Spleen (tissue), 11 donors: ENCODE data around the gene HELZ2. TPM values are rescaled to one million over a fixed set of nuclear protein-coding genes. Genes with fewer than 3 reads are reported as not detected.
A peak's percentile ranks its signal among the peaks of the same experiment; 100 is the strongest.

ENCODE experiments used
- DNase-seq: peaks from one replicate; pipeline ENCODE4 v3.0.0-alpha.2; 2020
- H3K27ac ChIP-seq, 8 donors: fragments of 200-600 bp; sonication (generic) in 7 of 8; 1 replicate in 4 of 8; 2 replicates in 4 of 8; pipeline versions ENCODE4 v1.5.0 to v1.8.0; 2016 to 2021; ENCODE audit warnings: inconsistent platforms in 4 of 8, mild to moderate bottlenecking in 4 of 8, moderate library complexity in 1 of 8
- H3K27me3 ChIP-seq, 7 donors: fragments of 200-600 bp; sonication (generic) in 6 of 7; replicated peaks in 1 of 7; 1 replicate in 4 of 7; 2 replicates in 3 of 7; pipeline versions ENCODE4 v1.5.0 to v1.8.0; 2016 to 2021; ENCODE audit warnings: inconsistent platforms in 3 of 7, mild to moderate bottlenecking in 1 of 7
- H3K36me3 ChIP-seq, 6 donors: fragments of 200-600 bp; sonication (generic) in 5 of 6; 1 replicate in 4 of 6; 2 replicates in 2 of 6; pipeline versions ENCODE4 v1.5.0 to v1.8.0; 2016 to 2021; ENCODE audit warnings: inconsistent platforms in 2 of 6
- H3K4me1 ChIP-seq, 6 donors: fragments of 200-600 bp; sonication (generic) in 5 of 6; 1 replicate in 3 of 6; 2 replicates in 3 of 6; pipeline versions ENCODE4 v1.5.0 to v1.8.0; 2016 to 2021; ENCODE audit warnings: inconsistent platforms in 3 of 6
- H3K4me3 ChIP-seq, 8 donors: fragments of 200-600 bp; sonication (generic) in 7 of 8; 1 replicate in 4 of 8; 2 replicates in 4 of 8; pipeline versions ENCODE4 v1.5.0 to v1.8.0; 2016 to 2021; ENCODE audit warnings: inconsistent platforms in 4 of 8, mild to moderate bottlenecking in 4 of 8, moderate library complexity in 2 of 8
- H3K9me3 ChIP-seq, 8 donors: fragments of 200-600 bp; sonication (generic) in 7 of 8; 1 replicate in 4 of 8; 2 replicates in 4 of 8; pipeline versions ENCODE4 v1.5.0 to v1.8.0; 2016 to 2021; ENCODE audit warnings: inconsistent platforms in 4 of 8
- POLR2A ChIP-seq, 3 donors: fragments of 450-650 bp; IDR thresholded peaks; one replicate each; pipeline ENCODE4 v1.5.1; 2017; ENCODE audit warnings: antibody characterized with exemption in 3 of 3, mild to moderate bottlenecking in 1 of 3
- POLR2AphosphoS5 ChIP-seq, 3 donors: sonication (generic); formaldehyde crosslinking; IDR thresholded peaks; one replicate each; pipeline ENCODE4 v1.5.1; 2017; ENCODE audit warnings: antibody characterized with exemption in 3 of 3
- WGBS, 5 donors: extraction: QIAGEN DNeasy Blood & Tissue Kit in 3 of 5; methylation state at CpG; one replicate each; pipeline versions ENCODE4 v1.1.5 to v1.1.7; 2013 to 2018; 5-methylcytosine and 5-hydroxymethylcytosine counted together
- intact Hi-C: fragments of 100-400 bp; cut with DNase I; formaldehyde crosslinking; loops from one replicate; pipeline ENCODE4 v1.15.0; 2023; ENCODE audit warnings: low total_unique reads
- polyA plus RNA-seq, 3 donors: library from polyadenylated mRNA; stranded (reverse); fragments of 200-250 nt; gene quantifications; one replicate each; pipeline ENCODE4 v1.2.1, GENCODE V29; 2013
- total RNA-seq, 7 donors: library from RNA; depleted of rRNA in 3 of 7; stranded (reverse); fragments of >200 nt in 3 of 7; fragmentation: NEBNext Ultra II Directional in 4 of 7; extraction: Animal tissue kit (Norgen Biotek cat#: 25700) in 4 of 7; gene quantifications; one replicate each; pipeline versions ENCODE4 v1.1.0 to v1.2.1, GENCODE V29; 2016 to 2021
- TF ChIP-seq, protein P1 (sequence below), 11 experiments: fragments of 200-600 bp in 7 of 11; fragments of 450-650 bp in 4 of 11; sonication (generic) in 4 of 11; IDR thresholded peaks in 8 of 11; conservative IDR thresholded peaks in 3 of 11; 1 replicate in 7 of 11; 2 replicates in 4 of 11; pipeline versions ENCODE4 v1.4.0 to v1.8.0; 2016 to 2021; ENCODE audit warnings: antibody characterized with exemption in 11 of 11, inconsistent platforms in 4 of 11, mild to moderate bottlenecking in 1 of 11
- donor health status: healthy with polysubstance abuse.
- donor health status: DM: no; HTN: no; CAD: no; lungs with moderate emphysema.
- donor health status: DM: no; HTN: no; CAD: no.
- donor health status: Bipolar disorder and iron deficiency.
- donor health status: healthy.
- donor health status: DM: no; HTN: no; CAD: no.
- donor health status: DM: yes; HTN: yes; CAD: no.

Gene HELZ2
- total and polyA plus RNA-seq, 10 donors: 4.3 to 120 (median 62.6) TPM

GRCh38 chr20:63589261-63590217 lies 15.5 kb upstream of the HELZ2 start:
- Histone ChIP-seq H3K27me3 (no peaks in the 10 kb centered on the region), H3K9me3 (no peaks in the 10 kb centered on the region), H3K4me3 (no peak overlapping the region), H3K36me3 (peaks cover 0 to 80% (median 54%) of the 10 kb centered on the region in 6 donors), H3K27ac (peak overlapping the region in 1 of 8 donors; percentile 74), H3K4me1 (peaks cover 0 to 31% (median 12%) of the 10 kb centered on the region in 6 donors)
- DNase-seq: no peak
- intact Hi-C loops: no loop called here
- 91 to 95% (median 94%) methylated on average over 36 to 38 of the region's 38 CpGs for WGBS, 5 donors
- TF ChIP-seq, protein P1, sequence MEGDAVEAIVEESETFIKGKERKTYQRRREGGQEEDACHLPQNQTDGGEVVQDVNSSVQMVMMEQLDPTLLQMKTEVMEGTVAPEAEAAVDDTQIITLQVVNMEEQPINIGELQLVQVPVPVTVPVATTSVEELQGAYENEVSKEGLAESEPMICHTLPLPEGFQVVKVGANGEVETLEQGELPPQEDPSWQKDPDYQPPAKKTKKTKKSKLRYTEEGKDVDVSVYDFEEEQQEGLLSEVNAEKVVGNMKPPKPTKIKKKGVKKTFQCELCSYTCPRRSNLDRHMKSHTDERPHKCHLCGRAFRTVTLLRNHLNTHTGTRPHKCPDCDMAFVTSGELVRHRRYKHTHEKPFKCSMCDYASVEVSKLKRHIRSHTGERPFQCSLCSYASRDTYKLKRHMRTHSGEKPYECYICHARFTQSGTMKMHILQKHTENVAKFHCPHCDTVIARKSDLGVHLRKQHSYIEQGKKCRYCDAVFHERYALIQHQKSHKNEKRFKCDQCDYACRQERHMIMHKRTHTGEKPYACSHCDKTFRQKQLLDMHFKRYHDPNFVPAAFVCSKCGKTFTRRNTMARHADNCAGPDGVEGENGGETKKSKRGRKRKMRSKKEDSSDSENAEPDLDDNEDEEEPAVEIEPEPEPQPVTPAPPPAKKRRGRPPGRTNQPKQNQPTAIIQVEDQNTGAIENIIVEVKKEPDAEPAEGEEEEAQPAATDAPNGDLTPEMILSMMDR (IDR thresholded peaks at IDR 0.05 in 8 of 11, conservative IDR thresholded peaks at IDR 0.05 in 3 of 11): no peak
- TF ChIP-seq POLR2A (IDR thresholded peaks at IDR 0.05) (no peak), POLR2AphosphoS5 (IDR thresholded peaks at IDR 0.05) (no peak)

- 88 to 92% (median 89%) methylated on average over 8 to 11 of the region's 11 CpGs for WGBS, 5 donors
- DNase-seq: no peak
- TF ChIP-seq POLR2AphosphoS5 (IDR thresholded peaks at IDR 0.05) (no peak), POLR2A (IDR thresholded peaks at IDR 0.05) (no peak)
- TF ChIP-seq, protein P1 (IDR thresholded peaks at IDR 0.05 in 8 of 11, conservative IDR thresholded peaks at IDR 0.05 in 3 of 11): no peak
- Histone ChIP-seq H3K4me3 (no peak overlapping the region), H3K27me3 (no peaks in the 10 kb centered on the region), H3K9me3 (no peaks in the 10 kb centered on the region), H3K36me3 (peaks cover 0 to 71% (median 46%) of the 10 kb centered on the region in 6 donors), H3K27ac (peak overlapping the region in 3 of 8 donors; percentile 41 to 74 (median 59)), H3K4me1 (peaks cover 0 to 31% (median 12%) of the 10 kb centered on the region in 6 donors)
- intact Hi-C loops: no loop called here
Measured at GRCh38 chr20:63588641-63589041, 14.6 kb upstream of the HELZ2 start.

DNA sequence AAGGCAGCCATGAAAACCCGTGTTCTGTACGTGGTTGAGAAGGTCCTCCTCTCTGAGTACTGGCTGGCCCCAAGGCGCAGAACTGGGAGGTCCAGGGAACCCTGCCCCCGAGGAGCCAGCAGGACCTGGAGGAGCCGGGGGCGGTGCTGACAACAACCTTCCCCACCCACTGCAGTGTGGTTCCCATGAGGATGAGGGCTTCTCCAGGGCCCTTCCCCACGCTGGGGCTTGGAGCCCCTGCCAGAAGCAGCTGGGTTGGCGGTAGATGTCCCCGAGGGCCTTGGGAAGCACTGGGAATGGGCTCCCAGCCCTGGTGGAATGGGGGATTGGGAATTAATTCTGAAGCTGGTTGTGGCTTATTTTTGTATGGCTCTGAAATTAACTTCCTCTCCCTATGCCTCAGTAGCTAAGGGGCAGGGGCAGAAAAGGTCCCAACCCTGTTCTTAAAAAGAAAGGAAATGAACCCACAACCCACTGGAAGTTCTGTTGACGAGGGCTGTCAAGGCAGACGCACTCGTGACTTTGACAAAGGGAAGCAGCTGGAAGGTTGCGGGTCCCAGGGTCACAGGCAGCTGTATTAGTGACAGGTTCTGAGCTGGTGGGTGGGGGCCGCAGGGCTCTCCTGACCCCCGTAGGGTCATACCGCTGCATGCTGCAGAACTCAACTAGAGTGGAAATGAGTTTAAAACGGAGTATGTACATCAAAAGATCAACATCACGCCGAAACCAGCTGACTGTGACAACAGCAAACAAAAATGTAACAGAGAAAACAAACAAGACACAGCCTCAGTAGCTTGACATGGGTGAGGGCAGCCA lies 13.9 kb upstream of the HELZ2 start:
- TF ChIP-seq POLR2AphosphoS5 (IDR thresholded peaks at IDR 0.05) (peak in 1 of 3 donors; percentile 55), POLR2A (IDR thresholded peaks at IDR 0.05) (no peak)
- TF ChIP-seq, protein P1 (IDR thresholded peaks at IDR 0.05 in 8 of 11, conservative IDR thresholded peaks at IDR 0.05 in 3 of 11): no peak
- H3K4me3 ChIP-seq: no peak overlapping the region
- peaks cover 0 to 31% (median 12%) of the 10 kb centered on the region in 6 donors for H3K4me1 ChIP-seq
- intact Hi-C loops: no loop called here
- H3K9me3 ChIP-seq: no peaks in the 10 kb centered on the region
- H3K27me3 ChIP-seq: no peaks in the 10 kb centered on the region
- 36 to 43% (median 38%) methylated on average over 14 to 19 of the region's 19 CpGs for WGBS, 5 donors
- no peak for DNase-seq
- H3K36me3 ChIP-seq: peaks cover 0 to 64% (median 40%) of the 10 kb centered on the region in 6 donors
- peak overlapping the region in 4 of 8 donors; percentile 41 to 74 (median 56) for H3K27ac ChIP-seq
